Parathyroid adenoma (tissue), 2 donors: ENCODE data around the gene RIC1.
"Not testable (repeated sequence)": the region's sequence is repeated elsewhere in the genome, so short reads cannot be mapped to it uniquely, and the experiment has no call there.

Experiments
- H2AFZ ChIP-seq: fragments of 300-600 bp; sonication (generic); one replicate; pipeline ENCODE4 v1.7.0; 2017; ENCODE audit warnings: antibody characterized with exemption, mild to moderate bottlenecking
- H3K27ac ChIP-seq: fragments of 300-600 bp; sonication (generic); one replicate; pipeline ENCODE4 v1.7.0; 2017
- H3K27me3 ChIP-seq: fragments of 300-600 bp; sonication (generic); one replicate; pipeline ENCODE4 v1.7.0; 2017; ENCODE audit warnings: low read length; ENCODE audit not compliant: control insufficient read depth, insufficient read depth
- H3K36me3 ChIP-seq: fragments of 300-600 bp; sonication (generic); one replicate; pipeline ENCODE4 v1.7.0; 2017; ENCODE audit warnings: low read length; ENCODE audit not compliant: control insufficient read depth, insufficient read depth
- H3K4me1 ChIP-seq: fragments of 300-600 bp; sonication (generic); one replicate; pipeline ENCODE4 v1.7.0; 2017; ENCODE audit warnings: control low read depth
- H3K4me2 ChIP-seq: fragments of 300-600 bp; sonication (generic); one replicate; pipeline ENCODE4 v1.7.0; 2017; ENCODE audit warnings: low read length
- H3K4me3 ChIP-seq: fragments of 300-600 bp; sonication (generic); one replicate; pipeline ENCODE4 v1.7.0; 2017; ENCODE audit warnings: low read depth, low read length
- H3K79me2 ChIP-seq: fragments of 300-600 bp; sonication (generic); one replicate; pipeline ENCODE4 v1.7.0; 2017; ENCODE audit warnings: control low read depth
- H3K9ac ChIP-seq: fragments of 300-600 bp; sonication (generic); one replicate; pipeline ENCODE4 v1.7.0; 2017; ENCODE audit warnings: mild to moderate bottlenecking
- H3K9me3 ChIP-seq: fragments of 300-600 bp; sonication (generic); one replicate; pipeline ENCODE4 v1.7.0; 2017; ENCODE audit warnings: low read length; ENCODE audit not compliant: control insufficient read depth
- CTCF ChIP-seq: fragments of 300-600 bp; sonication (generic); IDR thresholded peaks from one replicate; pipeline ENCODE4 v1.7.0; 2017; ENCODE audit warnings: antibody characterized with exemption, mild to moderate bottlenecking
- donor health status: primary hyperparathyroidism.

The RIC1 gene, protein sequence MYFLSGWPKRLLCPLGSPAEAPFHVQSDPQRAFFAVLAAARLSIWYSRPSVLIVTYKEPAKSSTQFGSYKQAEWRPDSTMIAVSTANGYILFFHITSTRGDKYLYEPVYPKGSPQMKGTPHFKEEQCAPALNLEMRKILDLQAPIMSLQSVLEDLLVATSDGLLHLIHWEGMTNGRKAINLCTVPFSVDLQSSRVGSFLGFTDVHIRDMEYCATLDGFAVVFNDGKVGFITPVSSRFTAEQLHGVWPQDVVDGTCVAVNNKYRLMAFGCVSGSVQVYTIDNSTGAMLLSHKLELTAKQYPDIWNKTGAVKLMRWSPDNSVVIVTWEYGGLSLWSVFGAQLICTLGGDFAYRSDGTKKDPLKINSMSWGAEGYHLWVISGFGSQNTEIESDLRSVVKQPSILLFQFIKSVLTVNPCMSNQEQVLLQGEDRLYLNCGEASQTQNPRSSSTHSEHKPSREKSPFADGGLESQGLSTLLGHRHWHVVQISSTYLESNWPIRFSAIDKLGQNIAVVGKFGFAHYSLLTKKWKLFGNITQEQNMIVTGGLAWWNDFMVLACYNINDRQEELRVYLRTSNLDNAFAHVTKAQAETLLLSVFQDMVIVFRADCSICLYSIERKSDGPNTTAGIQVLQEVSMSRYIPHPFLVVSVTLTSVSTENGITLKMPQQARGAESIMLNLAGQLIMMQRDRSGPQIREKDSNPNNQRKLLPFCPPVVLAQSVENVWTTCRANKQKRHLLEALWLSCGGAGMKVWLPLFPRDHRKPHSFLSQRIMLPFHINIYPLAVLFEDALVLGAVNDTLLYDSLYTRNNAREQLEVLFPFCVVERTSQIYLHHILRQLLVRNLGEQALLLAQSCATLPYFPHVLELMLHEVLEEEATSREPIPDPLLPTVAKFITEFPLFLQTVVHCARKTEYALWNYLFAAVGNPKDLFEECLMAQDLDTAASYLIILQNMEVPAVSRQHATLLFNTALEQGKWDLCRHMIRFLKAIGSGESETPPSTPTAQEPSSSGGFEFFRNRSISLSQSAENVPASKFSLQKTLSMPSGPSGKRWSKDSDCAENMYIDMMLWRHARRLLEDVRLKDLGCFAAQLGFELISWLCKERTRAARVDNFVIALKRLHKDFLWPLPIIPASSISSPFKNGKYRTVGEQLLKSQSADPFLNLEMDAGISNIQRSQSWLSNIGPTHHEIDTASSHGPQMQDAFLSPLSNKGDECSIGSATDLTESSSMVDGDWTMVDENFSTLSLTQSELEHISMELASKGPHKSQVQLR (N-terminal part only)

DNA sequence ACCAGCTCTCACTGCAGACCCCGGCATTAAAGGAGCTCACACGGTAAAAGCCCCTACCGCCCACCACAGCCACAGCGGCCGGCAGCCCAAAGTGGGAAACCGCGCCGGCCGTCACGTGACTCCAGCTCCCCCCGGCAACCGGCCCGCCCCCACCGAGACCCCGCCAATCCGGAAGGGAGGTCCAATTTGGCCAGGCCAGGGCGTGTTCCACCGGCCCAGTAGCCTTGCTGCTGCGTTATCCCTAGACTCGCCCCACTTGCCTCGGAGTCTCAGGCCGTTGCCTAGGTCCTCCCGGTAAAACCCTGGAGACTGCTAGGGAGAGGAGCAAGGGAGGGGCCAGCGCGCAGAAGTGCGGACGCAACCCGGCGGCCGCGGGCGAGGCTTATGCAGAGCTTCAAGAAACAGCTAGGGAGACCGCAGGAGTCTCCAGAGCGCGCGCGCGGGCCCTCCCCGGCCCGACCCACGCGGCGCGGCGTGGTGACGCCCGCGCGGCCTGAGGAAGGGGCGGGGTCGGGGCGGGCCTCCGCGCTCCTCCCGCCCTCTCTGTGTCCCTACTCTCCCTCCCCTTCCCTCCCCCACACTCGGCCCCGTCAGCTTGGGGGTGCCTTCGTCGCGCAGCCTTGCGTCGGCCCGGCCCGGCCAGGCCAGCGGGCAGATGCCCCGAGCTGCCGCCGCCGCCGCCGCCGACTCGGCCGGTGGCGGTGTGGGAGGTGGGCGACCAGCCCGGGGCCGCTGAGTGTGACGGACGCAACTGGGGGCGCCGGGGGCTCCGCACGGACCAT lies at the start of gene RIC1:
Gene RIC1, plus strand, starts transcription at position 578 of the 782 bp plus-strand sequence. Its CDS starts 203 bp downstream, at position 781.
- no peaks in the 10 kb centered on the region for H3K4me1 ChIP-seq
- H2AFZ ChIP-seq, result peak within 1 kb of the TSS; percentile 83
- peak within 1 kb of the TSS; percentile 90 for H3K4me2 ChIP-seq
- H3K4me3 ChIP-seq, result peak within 1 kb of the TSS; percentile 92
- H3K9me3 ChIP-seq, result no peaks in the 10 kb centered on the region
- H3K79me2 ChIP-seq, result peaks cover 4% of the 10 kb centered on the region
- peak within 1 kb of the TSS; percentile 77 for H3K27ac ChIP-seq
- H3K36me3 ChIP-seq, result no peaks in the 10 kb centered on the region
- no peak for TF ChIP-seq CTCF
- no peaks in the 10 kb centered on the region for H3K27me3 ChIP-seq
- no peak within 1 kb of the TSS for H3K9ac ChIP-seq

DNA sequence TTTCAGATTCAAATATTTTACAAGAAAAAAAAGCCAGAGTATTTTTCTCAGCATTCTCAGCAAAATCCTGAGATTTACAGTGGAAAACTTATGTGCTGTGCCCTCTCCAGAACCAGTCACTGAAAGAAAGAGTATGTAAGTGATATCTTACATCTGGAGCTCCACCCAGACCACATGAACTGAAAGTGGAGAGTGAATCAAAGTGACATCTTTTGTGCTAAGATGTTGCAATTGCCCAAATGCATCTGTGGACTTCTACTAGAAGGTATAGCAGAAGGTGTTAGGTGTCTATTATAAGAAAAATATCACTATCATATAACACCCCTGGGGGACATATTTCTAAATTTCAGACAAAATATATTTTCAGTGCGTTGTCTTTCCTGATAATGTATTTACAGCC lies 49.0 kb upstream of the RIC1 start:
- H3K4me1 ChIP-seq, result no peaks in the 10 kb centered on the region
- H3K79me2 ChIP-seq, result no peaks in the 10 kb centered on the region
- TF ChIP-seq CTCF, result no peak
- no peak overlapping the region for H3K4me3 ChIP-seq
- no peaks in the 10 kb centered on the region for H3K9me3 ChIP-seq
- no peak overlapping the region for H3K4me2 ChIP-seq
- no peaks in the 10 kb centered on the region for H3K27me3 ChIP-seq
- no peak overlapping the region for H3K27ac ChIP-seq
- H3K36me3 ChIP-seq, result no peaks in the 10 kb centered on the region
- no peak overlapping the region for H3K9ac ChIP-seq
- no peak overlapping the region for H2AFZ ChIP-seq

DNA sequence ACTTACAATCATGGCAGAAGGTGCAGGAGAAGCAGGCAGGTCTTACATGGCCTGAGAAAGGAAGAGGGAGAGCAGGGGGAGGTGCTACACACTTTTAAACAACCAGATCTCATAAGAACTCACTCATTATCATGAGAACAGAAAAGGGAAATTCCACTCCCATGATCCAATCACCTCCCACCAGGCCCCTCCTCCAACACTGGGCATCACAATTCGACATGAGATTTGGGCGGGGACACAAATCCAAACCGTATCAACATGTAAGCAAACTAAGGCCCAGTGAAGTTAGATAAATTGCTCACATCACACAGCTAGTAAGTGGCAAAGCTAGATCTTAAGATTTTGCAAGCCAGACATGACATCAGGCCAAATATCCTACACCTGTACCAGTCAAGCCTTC lies 48.3 kb upstream of the RIC1 start:
- H3K4me2 ChIP-seq, result no peak overlapping the region
- no peak overlapping the region for H2AFZ ChIP-seq
- H3K4me3 ChIP-seq, result no peak overlapping the region
- no peaks in the 10 kb centered on the region for H3K36me3 ChIP-seq
- no peaks in the 10 kb centered on the region for H3K27me3 ChIP-seq
- no peak overlapping the region for H3K27ac ChIP-seq
- no peaks in the 10 kb centered on the region for H3K4me1 ChIP-seq
- no peaks in the 10 kb centered on the region for H3K79me2 ChIP-seq
- TF ChIP-seq CTCF, result no peak
- no peak overlapping the region for H3K9ac ChIP-seq
- no peaks in the 10 kb centered on the region for H3K9me3 ChIP-seq

- H3K27ac ChIP-seq, H3K9ac ChIP-seq, H3K9me3 ChIP-seq, H3K4me2 ChIP-seq, H2AFZ ChIP-seq, H3K27me3 ChIP-seq, H3K79me2 ChIP-seq, H3K4me3 ChIP-seq, H3K4me1 ChIP-seq, H3K36me3 ChIP-seq: not testable (repeated sequence)
Measured at GRCh38 chr9:5581706-5582105, 47.2 kb upstream of the RIC1 start.
